GM23338 (cell line): ENCODE results near the gene CHAT. TPM values are rescaled to one million over a fixed set of nuclear protein-coding genes. Genes with fewer than 3 reads are reported as not detected.

Experiments used
- ATAC-seq: fragments of 200-7000 bp; cut with Tn5 transposase; 3 replicates; pipeline ENCODE4 v1.9.1; 2020
- DNase-seq: peaks from one replicate; pipeline ENCODE4 v3.0.0-alpha.2; 2015; ENCODE audit warnings: low spot score
- H2AFZ ChIP-seq: fragments of 200-600 bp; sonication (generic); 2 replicates; pipeline ENCODE4 v1.8.0; 2016; ENCODE audit warnings: antibody characterized with exemption, mild to moderate bottlenecking, moderate library complexity
- H3F3A ChIP-seq: fragments of 200-600 bp; sonication (generic); replicated peaks from 2 replicates; pipeline ENCODE4 v1.8.0; 2017; ENCODE audit warnings: antibody characterized with exemption, mixed run types, low read depth
- H3K27ac ChIP-seq: fragments of 200-600 bp; sonication (generic); 2 replicates; pipeline ENCODE4 v1.6.1; 2016; ENCODE audit warnings: low read depth
- H3K27me3 ChIP-seq: fragments of 200-600 bp; sonication (generic); 2 replicates; pipeline ENCODE4 v1.8.0; 2016; ENCODE audit warnings: mild to moderate bottlenecking, mixed run types, moderate library complexity; ENCODE audit not compliant: insufficient read depth
- H3K36me3 ChIP-seq: fragments of 200-600 bp; sonication (generic); 2 replicates; pipeline ENCODE4 v1.8.0; 2016; ENCODE audit warnings: mild to moderate bottlenecking; ENCODE audit not compliant: insufficient read depth
- H3K4me1 ChIP-seq: fragments of 200-600 bp; sonication (generic); 2 replicates; pipeline ENCODE4 v1.8.0; 2016; ENCODE audit warnings: mild to moderate bottlenecking, moderate library complexity; ENCODE audit not compliant: insufficient read depth
- H3K4me2 ChIP-seq: fragments of 200-600 bp; sonication (generic); 2 replicates; pipeline ENCODE4 v1.7.1; 2017; ENCODE audit warnings: mixed run types
- H3K4me3 ChIP-seq: fragments of 200-600 bp; sonication (generic); 2 replicates; pipeline ENCODE4 v1.6.1; 2016; ENCODE audit warnings: mixed run types
- H3K79me2 ChIP-seq: fragments of 200-600 bp; sonication (generic); replicated peaks from 2 replicates; pipeline ENCODE4 v1.8.0; 2017; ENCODE audit warnings: mild to moderate bottlenecking; ENCODE audit not compliant: insufficient read depth
- H3K9me2 ChIP-seq: fragments of 200-600 bp; sonication (generic); 2 replicates; pipeline ENCODE4 v1.8.0; 2017; ENCODE audit not compliant: insufficient read depth
- H4K20me1 ChIP-seq: fragments of 200-600 bp; sonication (generic); replicated peaks from 2 replicates; pipeline ENCODE4 v1.8.0; 2017; ENCODE audit warnings: mild to moderate bottlenecking; ENCODE audit not compliant: insufficient read depth
- H3K27ac Mint-ChIP-seq: 2 replicates; pipeline ENCODE4 v1.8.0; 2020; ENCODE audit warnings: inconsistent platforms, mild to moderate bottlenecking, moderate library complexity, mixed read lengths
- H3K27me3 Mint-ChIP-seq: 3 replicates; pipeline ENCODE4 v1.8.0; 2022; ENCODE audit warnings: low read depth, mild to moderate bottlenecking, moderate library complexity, mixed read lengths, inconsistent platforms; ENCODE audit not compliant: insufficient read depth, poor library complexity
- H3K36me3 Mint-ChIP-seq: 3 replicates; pipeline ENCODE4 v1.8.0; 2021; ENCODE audit warnings: low read depth, mild to moderate bottlenecking, inconsistent platforms, moderate library complexity, mixed read lengths
- H3K4me1 Mint-ChIP-seq: 3 replicates; pipeline ENCODE4 v1.8.0; 2020; ENCODE audit warnings: mild to moderate bottlenecking, inconsistent platforms, mixed read lengths
- H3K4me3 Mint-ChIP-seq: 3 replicates; pipeline ENCODE4 v1.8.0; 2021; ENCODE audit warnings: moderate library complexity, mild to moderate bottlenecking, inconsistent platforms, mixed read lengths
- H3K9me3 Mint-ChIP-seq: 3 replicates; pipeline ENCODE4 v1.8.0; 2020; ENCODE audit warnings: moderate library complexity, mild to moderate bottlenecking, inconsistent platforms, mixed read lengths
- EZH2 ChIP-seq: fragments of 200-600 bp; sonication (generic); IDR thresholded peaks from one replicate; pipeline ENCODE4 v1.8.0; 2017; ENCODE audit warnings: antibody characterized with exemption, mild to moderate bottlenecking, low read depth; ENCODE audit not compliant: unreplicated experiment
- EZH2phosphoT487 ChIP-seq: fragments of 200-600 bp; sonication (generic); IDR thresholded peaks from one replicate; pipeline ENCODE4 v1.8.1; 2018; ENCODE audit warnings: antibody characterized with exemption; ENCODE audit not compliant: unreplicated experiment
- STAT1 ChIP-seq: IDR thresholded peaks from one replicate; pipeline ENCODE4 v1.6.1; 2016; ENCODE audit warnings: antibody characterized with exemption; ENCODE audit not compliant: unreplicated experiment
- ZNF114 ChIP-seq: fragments of 250-450 bp; sonication (Bioruptor Pico); IDR thresholded peaks from 2 replicates; pipeline ENCODE4 v1.5.0; 2020; ENCODE audit warnings: mild to moderate bottlenecking, moderate library complexity
- ZNF331 ChIP-seq: fragments of 250-450 bp; sonication (Bioruptor Pico); IDR thresholded peaks from 2 replicates; pipeline ENCODE4 v1.5.0; 2020; ENCODE audit warnings: low read depth, mild to moderate bottlenecking, moderate library complexity
- polyA plus RNA-seq: library from polyadenylated mRNA; unstranded; fragments of >200 nt; fragmentation: Nextera tagmentation; extraction: Ambion mirVana; gene quantifications from 2 replicates; pipeline ENCODE4 v1.2.1, GENCODE V29; 2016
- total RNA-seq: library from RNA; depleted of rRNA; stranded (reverse); fragments of >200 nt; shearing (Covaris generic); gene quantifications from 2 replicates; pipeline ENCODE4 v1.2.3, GENCODE V29; 2014
- TF ChIP-seq, protein P1 (sequence below): fragments of 250-450 bp; sonication (Bioruptor Pico); IDR thresholded peaks from 2 replicates; pipeline ENCODE4 v1.5.0; 2020; ENCODE audit warnings: mild to moderate bottlenecking, moderate library complexity

CHAT gene
- total and polyA plus RNA-seq, 2 experiments from 2014 or later: not detected

DNA sequence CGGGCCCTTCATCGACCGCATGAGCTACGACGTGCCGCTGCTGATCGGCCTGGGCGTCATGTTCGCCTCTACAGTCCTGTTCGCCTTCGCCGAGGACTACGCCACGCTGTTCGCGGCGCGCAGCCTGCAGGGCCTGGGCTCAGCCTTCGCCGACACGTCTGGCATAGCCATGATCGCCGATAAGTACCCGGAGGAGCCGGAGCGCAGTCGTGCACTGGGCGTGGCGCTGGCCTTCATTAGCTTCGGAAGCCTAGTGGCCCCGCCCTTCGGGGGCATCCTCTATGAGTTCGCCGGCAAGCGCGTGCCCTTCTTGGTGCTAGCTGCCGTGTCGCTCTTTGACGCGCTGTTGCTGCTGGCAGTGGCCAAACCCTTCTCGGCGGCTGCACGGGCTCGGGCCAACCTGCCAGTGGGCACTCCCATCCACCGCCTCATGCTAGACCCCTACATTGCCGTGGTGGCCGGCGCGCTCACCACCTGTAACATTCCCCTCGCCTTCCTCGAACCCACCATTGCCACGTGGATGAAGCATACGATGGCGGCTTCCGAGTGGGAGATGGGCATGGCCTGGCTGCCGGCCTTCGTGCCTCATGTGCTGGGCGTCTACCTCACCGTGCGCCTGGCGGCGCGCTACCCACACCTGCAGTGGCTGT, 2.5 kb upstream of the CHAT start:
- Mint-ChIP-seq H3K9me3 (peaks cover 15% of the 10 kb centered on the region; the same call in 2 of the 3 replicates), H3K4me3 (peak overlapping the region; percentile 68), H3K4me1 (peaks cover 52% of the 10 kb centered on the region), H3K27me3 (peaks cover 97% of the 10 kb centered on the region), H3K36me3 (no peaks in the 10 kb centered on the region), H3K27ac (no peak overlapping the region)
- peaks cover 99% of the 10 kb centered on the region for H3K27me3 ChIP-seq
- no peaks in the 10 kb centered on the region for H3K79me2 ChIP-seq
- TF ChIP-seq EZH2 (peak; percentile 64), ZNF331 (CRISPR knock-in tag) (no peak), ZNF114 (CRISPR knock-in tag) (no peak), EZH2phosphoT487 (peak; percentile 80)
- H3K4me3 ChIP-seq: peak overlapping the region; percentile 79
- H2AFZ ChIP-seq: peak overlapping the region; percentile 86
- peaks cover 8% of the 10 kb centered on the region; the same call in 1 of the 2 replicates for H4K20me1 ChIP-seq
- peak; percentile 84 for DNase-seq
- H3K4me2 ChIP-seq: peak overlapping the region; percentile 92
- peak; percentile 13 for ATAC-seq
- H3K36me3 ChIP-seq: no peaks in the 10 kb centered on the region
- no peaks in the 10 kb centered on the region for H3F3A ChIP-seq
- no peak overlapping the region for H3K27ac ChIP-seq
- H3K9me2 ChIP-seq: no peaks in the 10 kb centered on the region
- peaks cover 23% of the 10 kb centered on the region for H3K4me1 ChIP-seq

DNA sequence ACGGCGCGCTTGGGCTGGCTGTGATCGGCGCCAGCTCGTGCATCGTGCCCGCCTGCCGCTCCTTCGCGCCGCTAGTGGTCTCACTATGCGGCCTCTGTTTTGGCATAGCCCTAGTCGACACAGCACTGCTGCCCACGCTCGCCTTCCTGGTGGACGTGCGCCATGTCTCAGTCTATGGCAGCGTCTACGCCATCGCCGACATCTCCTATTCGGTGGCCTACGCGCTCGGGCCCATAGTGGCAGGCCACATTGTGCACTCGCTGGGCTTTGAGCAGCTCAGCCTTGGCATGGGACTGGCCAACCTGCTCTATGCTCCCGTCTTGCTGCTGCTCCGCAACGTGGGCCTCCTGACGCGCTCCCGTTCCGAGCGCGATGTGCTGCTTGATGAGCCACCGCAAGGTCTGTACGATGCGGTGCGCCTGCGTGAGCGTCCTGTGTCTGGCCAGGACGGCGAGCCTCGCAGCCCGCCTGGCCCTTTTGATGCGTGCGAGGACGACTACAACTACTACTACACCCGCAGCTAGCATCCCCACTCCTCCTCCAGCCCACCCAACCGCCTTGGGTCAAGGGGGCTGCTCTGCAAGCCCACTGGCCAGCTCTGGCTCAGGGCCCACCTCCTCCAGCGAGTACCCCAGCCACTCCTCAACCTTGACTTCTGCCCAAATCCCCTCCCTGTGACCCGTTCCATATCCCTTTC, 1.9 kb upstream of the CHAT start:
- Histone ChIP-seq H3K79me2 (no peaks in the 10 kb centered on the region), H3K27ac (no peak overlapping the region), H2AFZ (peak overlapping the region; percentile 86), H3K4me1 (peaks cover 23% of the 10 kb centered on the region), H3F3A (no peaks in the 10 kb centered on the region), H3K9me2 (no peaks in the 10 kb centered on the region), H3K4me2 (peak overlapping the region; percentile 92), H3K27me3 (peaks cover 100% of the 10 kb centered on the region), H4K20me1 (peaks cover 5% of the 10 kb centered on the region; the same call in 1 of the 2 replicates), H3K4me3 (peak overlapping the region; percentile 79), H3K36me3 (no peaks in the 10 kb centered on the region)
- Mint-ChIP-seq H3K9me3 (peaks cover 15% of the 10 kb centered on the region; the same call in 2 of the 3 replicates), H3K36me3 (no peaks in the 10 kb centered on the region), H3K4me3 (peak overlapping the region; percentile 68), H3K27ac (no peak overlapping the region), H3K27me3 (peaks cover 97% of the 10 kb centered on the region), H3K4me1 (peaks cover 49% of the 10 kb centered on the region)
- DNase-seq (peak; percentile 38), ATAC-seq (no peak; the same call in 1 of the 3 replicates)
- no peak for TF ChIP-seq STAT1
- no peak for TF ChIP-seq ZNF331 (CRISPR knock-in tag)

DNA sequence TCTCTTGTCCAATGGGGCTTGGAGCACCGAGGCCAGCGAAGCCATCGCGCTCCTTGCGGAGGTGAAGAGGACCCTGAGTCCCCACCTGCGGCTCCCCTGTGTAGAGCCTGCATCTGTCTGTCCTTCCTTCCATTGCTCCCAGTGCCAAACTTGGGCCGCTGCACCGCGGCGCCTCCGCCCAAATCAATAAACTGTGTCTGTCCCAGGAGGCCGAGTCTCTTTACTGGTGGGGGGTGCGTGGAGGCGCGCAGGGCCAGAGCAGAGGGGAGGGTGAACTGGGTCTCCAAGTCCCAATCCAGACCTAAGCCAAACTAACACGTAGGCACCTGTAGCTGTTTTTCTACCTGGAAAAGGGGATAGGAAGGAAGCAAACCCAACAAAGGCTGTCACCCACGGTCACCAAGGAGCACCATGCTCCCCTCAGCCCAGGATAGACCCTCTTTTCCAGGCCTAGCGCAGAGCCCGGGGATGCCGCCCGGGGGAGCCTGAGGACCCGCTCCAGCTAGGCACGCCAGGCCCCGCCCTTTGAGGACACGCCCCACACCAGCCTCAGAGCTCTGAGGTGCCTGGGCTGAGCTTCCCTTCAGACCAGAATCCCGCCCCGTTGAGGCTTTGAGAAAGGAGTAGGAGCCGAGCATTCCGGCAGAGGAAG, 1.2 kb upstream of the CHAT start:
- H3K4me3 Mint-ChIP-seq: peak overlapping the region; percentile 68
- Histone ChIP-seq H3K27me3 (peaks cover 100% of the 10 kb centered on the region), H3K27ac (no peak overlapping the region), H2AFZ (no peak overlapping the region), H4K20me1 (peaks cover 2% of the 10 kb centered on the region; the same call in 1 of the 2 replicates), H3K4me1 (peaks cover 23% of the 10 kb centered on the region), H3K36me3 (no peaks in the 10 kb centered on the region), H3K4me3 (peak overlapping the region; percentile 79), H3K9me2 (no peaks in the 10 kb centered on the region), H3K4me2 (peak overlapping the region; percentile 92), H3F3A (no peaks in the 10 kb centered on the region), H3K79me2 (no peaks in the 10 kb centered on the region)
- peaks cover 15% of the 10 kb centered on the region; the same call in 2 of the 3 replicates for H3K9me3 Mint-ChIP-seq
- peaks cover 97% of the 10 kb centered on the region for H3K27me3 Mint-ChIP-seq
- H3K36me3 Mint-ChIP-seq: no peaks in the 10 kb centered on the region
- DNase-seq (peak; percentile 93), ATAC-seq (peak; percentile 55)
- no peak overlapping the region for H3K27ac Mint-ChIP-seq
- H3K4me1 Mint-ChIP-seq: peaks cover 44% of the 10 kb centered on the region
- no peak for TF ChIP-seq ZNF114 (CRISPR knock-in tag)
- TF ChIP-seq, protein P1, sequence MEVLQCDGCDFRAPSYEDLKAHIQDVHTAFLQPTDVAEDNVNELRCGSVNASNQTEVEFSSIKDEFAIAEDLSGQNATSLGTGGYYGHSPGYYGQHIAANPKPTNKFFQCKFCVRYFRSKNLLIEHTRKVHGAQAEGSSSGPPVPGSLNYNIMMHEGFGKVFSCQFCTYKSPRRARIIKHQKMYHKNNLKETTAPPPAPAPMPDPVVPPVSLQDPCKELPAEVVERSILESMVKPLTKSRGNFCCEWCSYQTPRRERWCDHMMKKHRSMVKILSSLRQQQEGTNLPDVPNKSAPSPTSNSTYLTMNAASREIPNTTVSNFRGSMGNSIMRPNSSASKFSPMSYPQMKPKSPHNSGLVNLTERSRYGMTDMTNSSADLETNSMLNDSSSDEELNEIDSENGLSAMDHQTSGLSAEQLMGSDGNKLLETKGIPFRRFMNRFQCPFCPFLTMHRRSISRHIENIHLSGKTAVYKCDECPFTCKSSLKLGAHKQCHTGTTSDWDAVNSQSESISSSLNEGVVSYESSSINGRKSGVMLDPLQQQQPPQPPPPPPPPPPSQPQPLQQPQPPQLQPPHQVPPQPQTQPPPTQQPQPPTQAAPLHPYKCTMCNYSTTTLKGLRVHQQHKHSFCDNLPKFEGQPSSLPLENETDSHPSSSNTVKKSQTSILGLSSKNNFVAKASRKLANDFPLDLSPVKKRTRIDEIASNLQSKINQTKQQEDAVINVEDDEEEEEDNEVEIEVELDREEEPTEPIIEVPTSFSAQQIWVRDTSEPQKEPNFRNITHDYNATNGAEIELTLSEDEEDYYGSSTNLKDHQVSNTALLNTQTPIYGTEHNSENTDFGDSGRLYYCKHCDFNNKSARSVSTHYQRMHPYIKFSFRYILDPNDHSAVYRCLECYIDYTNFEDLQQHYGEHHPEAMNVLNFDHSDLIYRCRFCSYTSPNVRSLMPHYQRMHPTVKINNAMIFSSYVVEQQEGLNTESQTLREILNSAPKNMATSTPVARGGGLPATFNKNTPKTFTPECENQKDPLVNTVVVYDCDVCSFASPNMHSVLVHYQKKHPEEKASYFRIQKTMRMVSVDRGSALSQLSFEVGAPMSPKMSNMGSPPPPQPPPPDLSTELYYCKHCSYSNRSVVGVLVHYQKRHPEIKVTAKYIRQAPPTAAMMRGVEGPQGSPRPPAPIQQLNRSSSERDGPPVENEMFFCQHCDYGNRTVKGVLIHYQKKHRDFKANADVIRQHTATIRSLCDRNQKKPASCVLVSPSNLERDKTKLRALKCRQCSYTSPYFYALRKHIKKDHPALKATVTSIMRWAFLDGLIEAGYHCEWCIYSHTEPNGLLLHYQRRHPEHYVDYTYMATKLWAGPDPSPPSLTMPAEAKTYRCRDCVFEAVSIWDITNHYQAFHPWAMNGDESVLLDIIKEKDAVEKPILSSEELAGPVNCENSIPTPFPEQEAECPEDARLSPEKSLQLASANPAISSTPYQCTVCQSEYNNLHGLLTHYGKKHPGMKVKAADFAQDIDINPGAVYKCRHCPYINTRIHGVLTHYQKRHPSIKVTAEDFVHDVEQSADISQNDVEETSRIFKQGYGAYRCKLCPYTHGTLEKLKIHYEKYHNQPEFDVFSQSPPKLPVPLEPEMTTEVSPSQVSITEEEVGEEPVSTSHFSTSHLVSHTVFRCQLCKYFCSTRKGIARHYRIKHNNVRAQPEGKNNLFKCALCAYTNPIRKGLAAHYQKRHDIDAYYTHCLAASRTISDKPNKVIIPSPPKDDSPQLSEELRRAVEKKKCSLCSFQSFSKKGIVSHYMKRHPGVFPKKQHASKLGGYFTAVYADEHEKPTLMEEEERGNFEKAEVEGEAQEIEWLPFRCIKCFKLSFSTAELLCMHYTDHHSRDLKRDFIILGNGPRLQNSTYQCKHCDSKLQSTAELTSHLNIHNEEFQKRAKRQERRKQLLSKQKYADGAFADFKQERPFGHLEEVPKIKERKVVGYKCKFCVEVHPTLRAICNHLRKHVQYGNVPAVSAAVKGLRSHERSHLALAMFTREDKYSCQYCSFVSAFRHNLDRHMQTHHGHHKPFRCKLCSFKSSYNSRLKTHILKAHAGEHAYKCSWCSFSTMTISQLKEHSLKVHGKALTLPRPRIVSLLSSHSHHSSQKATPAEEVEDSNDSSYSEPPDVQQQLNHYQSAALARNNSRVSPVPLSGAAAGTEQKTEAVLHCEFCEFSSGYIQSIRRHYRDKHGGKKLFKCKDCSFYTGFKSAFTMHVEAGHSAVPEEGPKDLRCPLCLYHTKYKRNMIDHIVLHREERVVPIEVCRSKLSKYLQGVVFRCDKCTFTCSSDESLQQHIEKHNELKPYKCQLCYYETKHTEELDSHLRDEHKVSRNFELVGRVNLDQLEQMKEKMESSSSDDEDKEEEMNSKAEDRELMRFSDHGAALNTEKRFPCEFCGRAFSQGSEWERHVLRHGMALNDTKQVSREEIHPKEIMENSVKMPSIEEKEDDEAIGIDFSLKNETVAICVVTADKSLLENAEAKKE (CRISPR knock-in tag): no peak
